GM12891 (cell line): Measurements from ENCODE around the gene NRIP3.

ENCODE experiments used
- POLR2A ChIP-seq: IDR thresholded peaks from 2 replicates; pipeline ENCODE4 v1.6.1; 2011; ENCODE audit warnings: low read depth, low read length, control low read depth
- POLR2AphosphoS5 ChIP-seq: IDR thresholded peaks from 2 replicates; pipeline ENCODE4 v1.6.1; 2011; ENCODE audit warnings: low read depth, low read length, control low read depth
- TAF1 ChIP-seq: IDR thresholded peaks from 2 replicates; pipeline ENCODE4 v1.6.1; 2011; ENCODE audit warnings: low read depth, low read length, control low read depth

- TF ChIP-seq TAF1 = no peak
- no peak for TF ChIP-seq POLR2A
- TF ChIP-seq POLR2AphosphoS5 = no peak
Observed at GRCh38 chr11:8997451-8997850, 6.3 kb downstream of the NRIP3 start.
